GM12878 (cell line): ENCODE data around the gene S1PR4. TPM values are rescaled to one million over a fixed set of nuclear protein-coding genes. Genes with fewer than 3 reads are reported as not detected.
A peak's percentile ranks its signal among the peaks of the same experiment; 100 is the strongest.

Experiments used
- ATAC-seq: fragments of 200-7000 bp; cut with Tn5 transposase; 3 replicates; pipeline ENCODE4 v1.9.1; 2020; ENCODE audit warnings: mild to moderate bottlenecking, moderate library complexity
- BruUV-seq: library from RNA; stranded (reverse); fragments of 400-500 nt; replicated peaks from 2 replicates; lab custom pipeline; 2021; lab: Mats Ljungman, UMichigan
- CTCF ChIA-PET: fragments of 300-600 bp; sonication (Branson Sonifier 250); formaldehyde crosslinking; extraction: SDS; loops from one replicate; lab custom pipeline; 2021; ENCODE audit warnings: inconsistent platforms; lab: Yijun Ruan, JAX
- POLR2A ChIA-PET: fragments of 350-600 bp; formaldehyde crosslinking; extraction: SDS; loops from one replicate; lab custom pipeline; 2021; ENCODE audit warnings: inconsistent platforms; lab: Charles Lee
- RAD21 ChIA-PET: fragments of 300-600 bp; sonication (Branson Sonifier 250); formaldehyde crosslinking; loops from one replicate; lab custom pipeline; 2023; ENCODE audit warnings: antibody characterized with exemption; ENCODE audit not compliant: unreplicated experiment; lab: Charles Lee
- SMC1A ChIA-PET: fragments of 300-600 bp; sonication (Branson Sonifier 250); formaldehyde crosslinking; loops from one replicate; lab custom pipeline; 2023; ENCODE audit not compliant: unreplicated experiment, uncharacterized antibody; lab: Charles Lee
- DNase-seq: peaks from one replicate; pipeline ENCODE4 v3.0.0-alpha.2; 2011; ENCODE audit warnings: low read depth, low spot score
- FAIRE-seq: peaks from 3 replicates; lab custom pipeline; 2011; peaks lifted over from hg19 to GRCh38; lab: Jason Lieb, UNC
- H2AFZ ChIP-seq: 2 replicates; pipeline ENCODE4 v1.6.0; 2011; ENCODE audit warnings: low read depth, low read length, control low read depth; ENCODE audit not compliant: control insufficient read depth
- H3K27ac ChIP-seq: 2 replicates; pipeline ENCODE4 v1.5.1; 2011; ENCODE audit warnings: control low read depth; ENCODE audit not compliant: control insufficient read depth, insufficient read depth
- H3K27me3 ChIP-seq, 2 experiments: replicated peaks in 1 of 2; 2 replicates each; pipeline versions ENCODE4 v1.6.0 to v1.6.1; 2011; ENCODE audit warnings: low read length in 1 of 2; ENCODE audit not compliant: control insufficient read depth in 2 of 2, insufficient read depth in 2 of 2
- H3K36me3 ChIP-seq, 2 experiments: 2 replicates each; pipeline ENCODE4 v1.5.1; 2011; ENCODE audit warnings: low read length in 1 of 2; ENCODE audit not compliant: control insufficient read depth in 2 of 2, insufficient read depth in 2 of 2
- H3K4me1 ChIP-seq: 2 replicates; pipeline ENCODE4 v1.6.1; 2011; ENCODE audit warnings: mild to moderate bottlenecking, low read length, moderate library complexity, mixed read lengths; ENCODE audit not compliant: control insufficient read depth, insufficient read depth
- H3K4me2 ChIP-seq: 2 replicates; pipeline ENCODE4 v1.6.0; 2011; ENCODE audit warnings: control low read depth; ENCODE audit not compliant: control insufficient read depth, insufficient read depth
- H3K4me3 ChIP-seq: fragments of 200-600 bp; sonication (generic); 2 replicates; pipeline ENCODE4 v1.5.1; 2016
- H3K79me2 ChIP-seq: 2 replicates; pipeline ENCODE4 v1.6.0; 2011; ENCODE audit warnings: low read length; ENCODE audit not compliant: control insufficient read depth, insufficient read depth
- H3K9ac ChIP-seq: 2 replicates; pipeline ENCODE4 v1.8.0; 2011; ENCODE audit warnings: low read length, control low read depth, mixed read lengths; ENCODE audit not compliant: control insufficient read depth, insufficient read depth
- H3K9me3 ChIP-seq: replicated peaks from 3 replicates; pipeline ENCODE4 v1.5.1; 2011; ENCODE audit warnings: mild to moderate bottlenecking, low read length; ENCODE audit not compliant: control insufficient read depth, insufficient read depth
- H4K20me1 ChIP-seq: 2 replicates; pipeline ENCODE4 v1.6.0; 2011; ENCODE audit not compliant: control insufficient read depth, insufficient read depth
- BACH1 ChIP-seq: fragments of 450-650 bp; IDR thresholded peaks from 2 replicates; pipeline ENCODE4 v1.6.1; 2017; ENCODE audit warnings: mild to moderate bottlenecking, borderline replicate concordance
- CBFB ChIP-seq: IDR thresholded peaks from 2 replicates; pipeline ENCODE4 v1.6.1; 2016; ENCODE audit warnings: antibody characterized with exemption, low read depth
- ESRRA ChIP-seq: IDR thresholded peaks from 2 replicates; pipeline ENCODE4 v1.6.1; 2012; ENCODE audit warnings: mild to moderate bottlenecking, low read length, improper control_type of control experiment
- GATAD2B ChIP-seq: fragments of 450-650 bp; conservative IDR thresholded peaks from 2 replicates; pipeline ENCODE4 v1.6.1; 2017; ENCODE audit warnings: low read depth, mild to moderate bottlenecking, moderate library complexity
- MEF2B ChIP-seq: fragments of 450-650 bp; IDR thresholded peaks from 2 replicates; pipeline ENCODE4 v1.6.1; 2018; ENCODE audit warnings: mild to moderate bottlenecking, moderate library complexity; ENCODE audit not compliant: partially characterized antibody, poor library complexity, severe bottlenecking
- NFIC ChIP-seq: IDR thresholded peaks from 2 replicates; pipeline ENCODE4 v1.6.1; 2012; ENCODE audit warnings: low read depth, mild to moderate bottlenecking, inconsistent platforms, low read length, moderate library complexity
- PAX8 ChIP-seq: fragments of 450-650 bp; IDR thresholded peaks from 2 replicates; pipeline ENCODE4 v1.6.1; 2017; ENCODE audit warnings: mild to moderate bottlenecking, moderate library complexity
- STAT3 ChIP-seq: IDR thresholded peaks from 2 replicates; pipeline ENCODE4 v1.6.1; 2011; ENCODE audit warnings: low read depth, low read length, improper control_type of control experiment
- SUPT20H ChIP-seq: IDR thresholded peaks from 2 replicates; pipeline ENCODE4 v1.6.1; 2011; ENCODE audit warnings: low read depth, mild to moderate bottlenecking, low read length, moderate library complexity, borderline replicate concordance; ENCODE audit not compliant: control insufficient read depth
- ZNF24 ChIP-seq: fragments of 450-650 bp; IDR thresholded peaks from 2 replicates; pipeline ENCODE4 v1.6.1; 2017; ENCODE audit warnings: antibody characterized with exemption, mild to moderate bottlenecking
- WGBS: methylation state at CpG from one replicate; pipeline ENCODE4 v1.1.6; 2016; ENCODE audit warnings: low lambda C conversion rate; ENCODE audit not compliant: insufficient replicate concordance, insufficient coverage; ENCODE audit errors: missing lambda C conversion rate; 5-methylcytosine and 5-hydroxymethylcytosine counted together
- in situ Hi-C: fragments of 300-500 bp; cut with MboI; formaldehyde crosslinking; loops from 9 replicates; pipeline ENCODE4 v1.14.3; 2018; ENCODE audit warnings: mixed read lengths
- intact Hi-C: fragments of 100-400 bp; cut with micrococcal nuclease; formaldehyde crosslinking; loops from one replicate; pipeline ENCODE4 v1.14.2; 2022; ENCODE audit not compliant: unreplicated experiment
- polyA plus RNA-seq, 11 experiments: library from polyadenylated mRNA; depleted of rRNA in 4 of 11; unstranded in 6 of 11; stranded (reverse) in 5 of 11; fragments of >200 nt; fragmentation: Nextera tagmentation in 4 of 11; fragmentation: Illumina TruSeq in 1 of 11; extraction: Ambion mirVana in 4 of 11; extraction: Trizol in 1 of 11; gene quantifications; 1 replicate in 1 of 11; 2 replicates in 10 of 11; pipeline versions ENCODE4 v1.2.1 to v1.2.3, GENCODE V29; 2011 to 2016; ENCODE audit warnings: inconsistent platforms in 2 of 11, missing spikeins in 2 of 11, low read depth in 1 of 11
- total RNA-seq, 4 experiments: library from RNA; depleted of rRNA in 3 of 4; stranded (reverse); fragments of >200 nt in 3 of 4; fragmentation: Illumina TruSeq in 1 of 4; extraction: Trizol in 1 of 4; gene quantifications; 2 replicates each; pipeline versions ENCODE4 v1.2.1 to v1.2.3, GENCODE V29; 2013 to 2021
- TF ChIP-seq, protein P1 (sequence below): fragments of 450-650 bp; IDR thresholded peaks from 2 replicates; pipeline ENCODE4 v1.6.1; 2017; ENCODE audit warnings: mild to moderate bottlenecking, moderate library complexity
- TF ChIP-seq, protein P2 (sequence below): fragments of 450-650 bp; formaldehyde crosslinking; IDR thresholded peaks from 2 replicates; pipeline ENCODE4 v1.5.0; 2022; ENCODE audit warnings: mild to moderate bottlenecking, missing genetic modification characterization
- TF ChIP-seq, protein P3 (sequence below): IDR thresholded peaks from 2 replicates; pipeline ENCODE4 v1.6.1; 2012; ENCODE audit warnings: low read depth, low read length, improper control_type of control experiment

Gene S1PR4
- total and polyA plus RNA-seq, 10 of the 15 experiments (the other 5 are each of a cell fraction or from before 2014, with no cell fraction given), result 0.19 to 57.7 (median 32.4) TPM; not detected in 1

DNA sequence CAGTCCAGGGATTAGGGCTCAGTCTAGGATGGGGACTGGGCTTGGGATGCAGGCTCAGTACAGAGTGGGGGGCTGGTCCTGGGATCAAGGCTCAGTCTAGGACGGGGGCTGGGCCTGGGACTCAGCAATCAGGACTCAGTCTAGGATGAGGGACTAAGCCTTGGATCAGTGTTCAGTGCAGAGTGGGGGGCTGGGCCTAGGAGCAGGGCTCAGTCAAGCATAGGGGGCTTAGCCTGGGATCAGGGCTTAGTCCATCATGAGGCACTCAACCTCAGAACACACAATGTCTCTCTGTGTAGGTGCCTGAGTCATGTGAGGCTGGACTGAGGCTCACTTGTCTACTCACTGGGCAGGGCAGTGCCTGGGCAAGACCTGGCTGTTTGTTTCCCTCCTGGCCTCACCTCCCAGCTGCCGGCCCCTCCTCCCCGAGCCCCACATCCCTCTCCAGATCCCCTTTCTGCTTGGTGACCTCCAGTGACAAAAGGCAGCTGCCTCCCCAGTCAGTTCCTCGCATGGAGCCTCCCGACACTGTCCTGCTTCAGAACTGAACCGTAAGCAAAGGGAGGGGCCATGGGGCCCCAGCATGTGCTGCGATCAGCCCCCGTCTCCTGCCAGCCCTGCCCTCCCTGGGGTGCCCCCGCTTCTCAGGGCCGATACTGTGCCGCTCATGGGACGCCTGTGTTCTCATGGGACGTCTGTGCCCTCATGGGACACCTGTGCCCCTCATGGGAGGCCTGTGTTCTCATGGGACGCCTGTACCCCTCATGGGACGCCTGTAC, 6.5 kb upstream of the S1PR4 start:
- Histone ChIP-seq H2AFZ (no peak overlapping the region), H3K36me3 (no peaks in the 10 kb centered on the region), H3K79me2 (peaks cover 4% of the 10 kb centered on the region), H3K27me3 (no peaks in the 10 kb centered on the region), H3K4me1 (peaks cover 14% of the 10 kb centered on the region), H3K4me2 (no peak overlapping the region), H3K9ac (no peak overlapping the region), H3K9me3 (no peaks in the 10 kb centered on the region), H3K4me3 (no peak overlapping the region), H4K20me1 (no peaks in the 10 kb centered on the region), H3K27ac (no peak overlapping the region; the same call in 1 of the 2 replicates)
- in situ Hi-C loops, result no loop called here
- ChIA-PET SMC1A (interaction anchor here (0.6 to 1.5 kb wide), 2 partner anchors 13 to 610 kb away, joined by 4 read pairs; partner anchors contain the start of gene NCLN), CTCF (interaction anchor here (0.7 to 1.0 kb wide), 2 partner anchors 96 to 169 kb away, joined by 3 read pairs; no protein-coding TSS in a partner anchor), RAD21 (interaction anchor here (1.5 kb wide), 1 partner anchor 43 kb away, joined by 4 read pairs; no protein-coding TSS in a partner anchor), POLR2A (interaction anchor here (1.3 kb wide), 1 partner anchor 35 kb away, joined by 3 read pairs; no protein-coding TSS in a partner anchor)
- FAIRE-seq, result no peak
- DNase-seq, result no peak
- ATAC-seq, result peak; percentile 32
- intact Hi-C loops, result no loop called here
- no TSS peak for BruUV-seq
- WGBS, result 19% methylated on average over 15 of the region's 15 CpGs
- TF ChIP-seq MEF2B (peak; percentile 97), PAX8 (no peak), ESRRA (no peak), ZNF24 (peak; percentile 97), STAT3 (no peak), BACH1 (no peak), CBFB (no peak), GATAD2B (0 out of 2 replicates have a peak, but pooled peaks have one; percentile 26), SUPT20H (no peak), NFIC (no peak)
- TF ChIP-seq, protein P1, sequence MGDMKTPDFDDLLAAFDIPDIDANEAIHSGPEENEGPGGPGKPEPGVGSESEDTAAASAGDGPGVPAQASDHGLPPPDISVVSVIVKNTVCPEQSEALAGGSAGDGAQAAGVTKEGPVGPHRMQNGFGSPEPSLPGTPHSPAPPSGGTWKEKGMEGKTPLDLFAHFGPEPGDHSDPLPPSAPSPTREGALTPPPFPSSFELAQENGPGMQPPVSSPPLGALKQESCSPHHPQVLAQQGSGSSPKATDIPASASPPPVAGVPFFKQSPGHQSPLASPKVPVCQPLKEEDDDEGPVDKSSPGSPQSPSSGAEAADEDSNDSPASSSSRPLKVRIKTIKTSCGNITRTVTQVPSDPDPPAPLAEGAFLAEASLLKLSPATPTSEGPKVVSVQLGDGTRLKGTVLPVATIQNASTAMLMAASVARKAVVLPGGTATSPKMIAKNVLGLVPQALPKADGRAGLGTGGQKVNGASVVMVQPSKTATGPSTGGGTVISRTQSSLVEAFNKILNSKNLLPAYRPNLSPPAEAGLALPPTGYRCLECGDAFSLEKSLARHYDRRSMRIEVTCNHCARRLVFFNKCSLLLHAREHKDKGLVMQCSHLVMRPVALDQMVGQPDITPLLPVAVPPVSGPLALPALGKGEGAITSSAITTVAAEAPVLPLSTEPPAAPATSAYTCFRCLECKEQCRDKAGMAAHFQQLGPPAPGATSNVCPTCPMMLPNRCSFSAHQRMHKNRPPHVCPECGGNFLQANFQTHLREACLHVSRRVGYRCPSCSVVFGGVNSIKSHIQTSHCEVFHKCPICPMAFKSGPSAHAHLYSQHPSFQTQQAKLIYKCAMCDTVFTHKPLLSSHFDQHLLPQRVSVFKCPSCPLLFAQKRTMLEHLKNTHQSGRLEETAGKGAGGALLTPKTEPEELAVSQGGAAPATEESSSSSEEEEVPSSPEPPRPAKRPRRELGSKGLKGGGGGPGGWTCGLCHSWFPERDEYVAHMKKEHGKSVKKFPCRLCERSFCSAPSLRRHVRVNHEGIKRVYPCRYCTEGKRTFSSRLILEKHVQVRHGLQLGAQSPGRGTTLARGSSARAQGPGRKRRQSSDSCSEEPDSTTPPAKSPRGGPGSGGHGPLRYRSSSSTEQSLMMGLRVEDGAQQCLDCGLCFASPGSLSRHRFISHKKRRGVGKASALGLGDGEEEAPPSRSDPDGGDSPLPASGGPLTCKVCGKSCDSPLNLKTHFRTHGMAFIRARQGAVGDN, result peak; percentile 26; the same call in 1 of the 2 replicates
- TF ChIP-seq, protein P2, sequence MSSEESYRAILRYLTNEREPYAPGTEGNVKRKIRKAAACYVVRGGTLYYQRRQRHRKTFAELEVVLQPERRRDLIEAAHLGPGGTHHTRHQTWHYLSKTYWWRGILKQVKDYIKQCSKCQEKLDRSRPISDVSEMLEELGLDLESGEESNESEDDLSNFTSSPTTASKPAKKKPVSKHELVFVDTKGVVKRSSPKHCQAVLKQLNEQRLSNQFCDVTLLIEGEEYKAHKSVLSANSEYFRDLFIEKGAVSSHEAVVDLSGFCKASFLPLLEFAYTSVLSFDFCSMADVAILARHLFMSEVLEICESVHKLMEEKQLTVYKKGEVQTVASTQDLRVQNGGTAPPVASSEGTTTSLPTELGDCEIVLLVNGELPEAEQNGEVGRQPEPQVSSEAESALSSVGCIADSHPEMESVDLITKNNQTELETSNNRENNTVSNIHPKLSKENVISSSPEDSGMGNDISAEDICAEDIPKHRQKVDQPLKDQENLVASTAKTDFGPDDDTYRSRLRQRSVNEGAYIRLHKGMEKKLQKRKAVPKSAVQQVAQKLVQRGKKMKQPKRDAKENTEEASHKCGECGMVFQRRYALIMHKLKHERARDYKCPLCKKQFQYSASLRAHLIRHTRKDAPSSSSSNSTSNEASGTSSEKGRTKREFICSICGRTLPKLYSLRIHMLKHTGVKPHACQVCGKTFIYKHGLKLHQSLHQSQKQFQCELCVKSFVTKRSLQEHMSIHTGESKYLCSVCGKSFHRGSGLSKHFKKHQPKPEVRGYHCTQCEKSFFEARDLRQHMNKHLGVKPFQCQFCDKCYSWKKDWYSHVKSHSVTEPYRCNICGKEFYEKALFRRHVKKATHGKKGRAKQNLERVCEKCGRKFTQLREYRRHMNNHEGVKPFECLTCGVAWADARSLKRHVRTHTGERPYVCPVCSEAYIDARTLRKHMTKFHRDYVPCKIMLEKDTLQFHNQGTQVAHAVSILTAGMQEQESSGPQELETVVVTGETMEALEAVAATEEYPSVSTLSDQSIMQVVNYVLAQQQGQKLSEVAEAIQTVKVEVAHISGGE (CRISPR knock-in tag), result no peak
- TF ChIP-seq, protein P3, sequence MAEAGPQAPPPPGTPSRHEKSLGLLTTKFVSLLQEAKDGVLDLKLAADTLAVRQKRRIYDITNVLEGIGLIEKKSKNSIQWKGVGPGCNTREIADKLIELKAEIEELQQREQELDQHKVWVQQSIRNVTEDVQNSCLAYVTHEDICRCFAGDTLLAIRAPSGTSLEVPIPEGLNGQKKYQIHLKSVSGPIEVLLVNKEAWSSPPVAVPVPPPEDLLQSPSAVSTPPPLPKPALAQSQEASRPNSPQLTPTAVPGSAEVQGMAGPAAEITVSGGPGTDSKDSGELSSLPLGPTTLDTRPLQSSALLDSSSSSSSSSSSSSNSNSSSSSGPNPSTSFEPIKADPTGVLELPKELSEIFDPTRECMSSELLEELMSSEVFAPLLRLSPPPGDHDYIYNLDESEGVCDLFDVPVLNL, result no peak
